ENCODE data around the gene UBASH3B.

GRCh38 chr11:122665861-122666260, 10.3 kb downstream of the UBASH3B start:
- TF ChIP-seq POLR2A (IDR thresholded peaks at IDR 0.05) (no peak), CTCF (IDR thresholded peaks at IDR 0.05) (no peak)
